CD4-positive, alpha-beta T cell treated with Interleukin-2 at 100 ng/mL for 4 hours (primary cell): ENCODE data around the gene SHOX.
"Not testable (repeated sequence)": the region's sequence is repeated elsewhere in the genome, so short reads cannot be mapped to it uniquely, and the experiment has no call there.

Experiments used
- DNase-seq: peaks from one replicate; pipeline ENCODE4 v3.0.0-alpha.2; 2020; ENCODE audit warnings: low spot score

SHOX gene

DNA sequence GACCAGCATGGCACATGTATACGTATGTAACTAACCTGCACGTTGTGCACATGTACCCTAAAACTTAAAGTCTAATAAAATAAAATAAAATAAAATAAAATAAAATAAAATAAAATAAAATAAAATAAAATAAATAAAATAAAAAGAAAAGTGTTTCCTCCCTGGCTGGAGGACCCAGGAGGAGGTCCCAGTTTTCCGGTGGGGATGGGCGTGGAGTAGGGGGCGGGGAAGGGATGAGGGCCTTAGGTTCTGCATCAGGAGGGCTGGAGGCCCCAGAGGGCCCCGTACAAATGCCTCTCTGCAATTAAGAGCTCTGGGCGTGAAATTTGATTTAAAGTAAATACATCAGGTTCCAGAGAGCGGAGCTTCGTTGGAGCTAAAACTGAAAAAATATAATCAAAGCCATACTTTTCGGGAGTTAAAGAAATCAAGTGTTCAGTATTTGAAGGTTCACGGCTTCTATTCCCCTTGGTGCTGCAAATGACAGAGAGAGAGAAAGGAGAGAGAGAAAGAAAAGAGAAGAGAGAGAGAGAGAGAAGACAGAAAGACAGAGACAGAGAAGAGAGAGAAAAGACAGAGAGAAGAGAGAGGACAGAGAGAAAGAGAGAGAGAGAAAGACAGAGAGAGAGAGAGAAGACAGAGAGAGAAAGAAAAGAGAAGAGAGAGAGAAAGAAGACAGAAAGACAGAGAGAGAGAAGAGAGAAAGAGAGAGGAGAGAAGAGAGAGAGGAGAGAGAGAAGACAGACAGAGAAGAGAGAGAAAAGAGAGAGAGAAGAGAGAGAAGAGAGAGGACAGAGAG is 8.7 kb upstream of the SHOX start:
- no peak for DNase-seq

DNA sequence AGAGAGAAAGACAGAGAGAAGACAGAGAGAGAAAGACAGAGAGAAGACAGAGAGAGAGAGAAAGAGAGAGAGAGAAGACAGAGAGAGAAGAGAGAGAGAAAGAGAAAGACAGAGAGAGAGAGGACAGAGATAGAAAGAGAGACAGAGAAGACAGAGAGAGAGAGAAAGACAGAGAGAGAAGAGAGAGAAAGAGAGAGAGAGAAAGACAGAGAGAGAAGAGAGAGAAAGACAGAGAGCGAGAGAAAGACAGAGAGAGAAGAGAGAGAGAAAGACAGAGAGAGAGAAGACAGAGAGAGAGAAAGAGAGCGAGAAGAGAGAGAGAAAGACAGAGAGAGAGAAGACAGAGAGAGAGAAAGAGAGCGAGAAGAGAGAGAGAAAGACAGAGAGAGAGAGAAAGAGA is 7.8 kb upstream of the SHOX start:
- not testable (repeated sequence) for DNase-seq

DNA sequence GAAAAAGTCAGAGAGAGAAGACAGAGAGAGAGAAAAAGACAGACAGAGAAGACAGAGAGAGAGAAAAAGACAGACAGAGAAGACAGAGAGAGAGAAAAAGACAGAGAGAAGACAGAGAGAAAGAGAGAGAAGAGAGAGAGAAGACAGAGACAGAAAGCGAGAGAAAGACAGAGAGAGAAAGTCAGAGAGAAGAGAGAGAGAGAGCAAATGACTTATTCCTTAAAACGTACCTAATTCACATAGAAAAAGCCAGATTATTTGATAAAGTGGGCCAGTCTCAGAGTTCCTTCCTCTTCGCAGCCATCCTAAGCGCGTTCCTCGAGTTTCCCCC is 7.4 kb upstream of the SHOX start:
- DNase-seq = no peak

DNA sequence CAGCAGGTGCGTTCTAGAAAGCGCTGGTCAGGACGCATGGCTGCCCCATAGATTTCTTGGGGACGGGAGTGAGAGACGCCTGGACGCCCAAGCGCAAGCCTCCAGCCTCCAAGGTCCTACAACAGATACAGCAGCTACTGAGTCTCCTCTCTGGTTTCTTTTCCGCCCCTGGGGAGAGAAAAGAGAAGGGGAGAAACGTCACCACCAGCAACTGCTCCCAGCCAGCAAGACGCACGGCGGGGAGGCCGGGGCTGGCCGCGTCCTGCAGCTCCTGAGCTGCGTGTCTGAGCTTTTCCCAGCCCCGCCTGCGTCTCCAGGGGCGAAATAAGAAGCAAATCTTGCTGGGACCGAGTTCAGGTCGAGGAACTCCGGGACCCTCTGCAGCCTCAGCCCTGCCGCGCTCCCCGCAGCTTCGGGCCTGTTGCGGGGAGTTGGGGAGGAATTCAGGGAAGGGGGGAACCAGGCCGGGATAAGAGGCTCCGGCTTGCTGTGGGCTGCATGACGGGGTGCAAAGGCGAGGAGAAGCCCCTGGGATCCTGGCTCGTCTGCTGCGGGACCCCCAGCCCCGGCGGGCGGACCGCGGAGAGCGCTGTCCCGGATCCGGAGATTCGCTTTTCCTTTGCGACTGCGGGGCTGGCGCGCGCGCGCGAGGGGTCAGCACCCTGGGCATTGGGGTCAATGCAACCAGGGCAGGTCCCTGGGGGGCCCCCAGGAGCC is 6.8 kb upstream of the SHOX start:
- no peak for DNase-seq

DNA sequence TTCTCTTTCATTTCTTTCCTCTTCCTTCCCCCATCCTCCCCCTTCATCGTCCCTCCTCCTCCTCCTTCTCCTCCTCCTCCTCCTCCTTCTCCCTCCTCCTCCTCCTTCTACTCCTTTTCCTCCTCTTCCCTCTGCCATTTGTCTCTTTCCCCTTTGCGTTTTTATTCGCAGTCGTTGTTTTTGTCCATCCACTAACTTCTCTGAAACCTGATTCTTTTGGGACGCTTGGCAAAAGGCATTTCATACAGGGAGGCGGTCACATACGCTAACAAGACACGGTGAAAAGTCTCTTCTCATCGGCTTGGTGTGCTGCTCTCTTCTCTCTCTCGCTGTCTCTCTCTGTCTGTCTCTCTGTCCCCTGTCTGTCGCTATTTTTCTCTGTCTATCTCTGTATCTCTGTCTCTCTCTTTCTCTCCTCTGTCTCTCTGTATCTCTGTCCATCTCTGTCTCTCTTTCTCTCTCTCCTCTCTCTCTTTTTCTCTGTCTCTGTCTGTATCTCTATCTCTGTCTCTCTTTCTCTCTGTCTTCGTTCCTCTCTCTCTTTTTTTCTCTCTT is 5.4 kb upstream of the SHOX start:
- DNase-seq = no peak

DNA sequence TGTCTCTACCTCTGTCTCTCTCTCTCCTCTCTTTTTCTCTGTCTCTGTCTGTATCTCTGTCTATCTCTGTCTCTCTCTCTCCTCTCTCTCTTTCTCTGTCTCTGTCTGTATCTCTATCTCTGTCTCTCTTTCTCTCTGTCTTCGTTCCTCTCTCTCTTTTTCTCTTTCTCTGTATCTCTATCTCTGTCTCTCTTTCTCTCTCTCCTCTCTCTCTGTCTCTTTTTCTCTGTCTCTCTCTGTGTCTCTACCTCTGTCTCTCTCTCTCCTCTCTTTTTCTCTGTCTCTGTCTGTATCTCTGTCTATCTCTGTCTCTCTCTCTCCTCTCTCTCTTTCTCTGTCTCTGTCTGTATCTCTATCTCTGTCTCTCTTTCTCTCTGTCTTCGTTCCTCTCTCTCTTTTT is 4.5 kb upstream of the SHOX start:
- DNase-seq = not testable (repeated sequence)

DNA sequence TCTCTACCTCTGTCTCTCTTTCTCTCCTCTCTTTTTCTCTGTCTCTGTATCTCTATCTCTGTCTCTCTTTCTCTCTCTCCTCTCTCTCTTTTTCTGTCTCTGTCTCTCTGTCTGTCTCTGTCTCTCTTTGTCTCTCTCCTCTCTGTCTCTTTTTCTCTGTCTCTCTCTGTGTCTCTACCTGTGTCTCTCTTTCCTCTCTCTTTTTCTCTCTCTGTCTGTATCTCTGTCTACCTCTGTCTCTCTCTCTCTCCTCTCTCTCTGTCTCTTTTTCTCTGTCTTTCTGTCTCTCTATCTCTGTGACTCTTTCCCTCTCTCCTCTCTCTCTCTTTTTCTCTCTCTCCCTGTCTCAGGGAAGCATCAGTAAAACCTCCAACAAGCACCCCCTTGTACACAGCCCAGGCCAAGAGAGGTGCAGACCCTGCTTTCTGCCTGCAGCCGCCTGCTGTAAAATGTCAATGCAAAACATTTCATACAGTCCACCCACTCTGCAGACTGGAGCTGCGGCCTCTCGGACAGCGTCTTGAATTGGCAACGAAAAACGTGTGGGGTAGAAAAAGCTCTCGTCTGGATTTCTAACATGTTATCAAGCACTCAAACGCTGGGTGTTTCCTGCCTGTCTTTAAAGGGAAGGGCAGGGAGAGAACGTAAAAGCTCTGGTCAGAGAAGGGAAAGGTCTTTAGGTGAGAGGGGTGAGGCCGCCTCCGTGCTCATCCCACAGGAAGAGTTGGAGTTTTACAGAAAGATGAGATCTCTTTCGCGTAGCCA is 3.7 kb upstream of the SHOX start:
- no peak for DNase-seq

DNA sequence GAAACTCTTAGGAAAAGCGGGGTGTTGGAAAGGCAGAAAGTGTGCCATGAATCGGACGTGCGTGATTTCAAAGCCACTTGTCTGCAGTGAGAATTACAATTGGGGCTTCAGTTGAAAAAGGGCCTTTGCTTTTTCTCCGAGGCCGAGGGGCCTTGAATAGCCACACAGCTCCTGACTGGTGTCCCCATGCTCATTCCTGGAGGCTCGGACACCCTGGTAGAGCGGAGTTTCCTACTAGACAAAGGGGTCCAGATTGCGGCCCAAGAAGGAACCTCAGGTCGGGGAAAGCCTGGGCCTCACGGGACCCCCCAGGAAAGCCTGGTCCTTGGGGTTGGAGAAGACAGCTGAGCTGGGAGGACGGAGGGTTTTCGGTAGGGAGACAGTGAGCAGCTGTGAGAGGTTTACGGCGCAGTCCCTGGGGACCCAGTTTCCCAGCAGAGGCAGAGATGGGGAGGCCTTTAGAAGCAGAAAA is 3.0 kb upstream of the SHOX start:
- no peak for DNase-seq

DNA sequence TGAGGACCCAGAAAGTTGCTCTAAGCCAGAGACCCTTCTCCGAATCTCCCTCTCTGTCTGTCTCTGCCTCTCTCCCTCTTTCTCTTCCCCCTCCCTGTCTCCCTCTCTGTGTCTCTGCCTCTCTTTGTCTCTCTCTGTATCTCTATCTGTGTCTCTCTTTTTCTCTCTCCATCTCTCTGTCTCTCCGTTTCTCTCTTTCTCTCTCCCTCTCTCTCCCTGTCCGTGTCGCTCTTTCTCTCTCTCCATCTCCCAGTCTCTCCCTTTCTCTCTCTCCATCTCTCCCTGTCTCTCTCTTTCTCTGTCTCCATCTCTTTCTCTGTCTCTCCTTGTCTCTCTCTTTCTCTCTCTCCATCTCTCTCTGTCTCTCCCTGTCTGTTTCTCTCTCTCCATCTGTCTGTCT is 2.6 kb upstream of the SHOX start:
- DNase-seq = no peak

DNA sequence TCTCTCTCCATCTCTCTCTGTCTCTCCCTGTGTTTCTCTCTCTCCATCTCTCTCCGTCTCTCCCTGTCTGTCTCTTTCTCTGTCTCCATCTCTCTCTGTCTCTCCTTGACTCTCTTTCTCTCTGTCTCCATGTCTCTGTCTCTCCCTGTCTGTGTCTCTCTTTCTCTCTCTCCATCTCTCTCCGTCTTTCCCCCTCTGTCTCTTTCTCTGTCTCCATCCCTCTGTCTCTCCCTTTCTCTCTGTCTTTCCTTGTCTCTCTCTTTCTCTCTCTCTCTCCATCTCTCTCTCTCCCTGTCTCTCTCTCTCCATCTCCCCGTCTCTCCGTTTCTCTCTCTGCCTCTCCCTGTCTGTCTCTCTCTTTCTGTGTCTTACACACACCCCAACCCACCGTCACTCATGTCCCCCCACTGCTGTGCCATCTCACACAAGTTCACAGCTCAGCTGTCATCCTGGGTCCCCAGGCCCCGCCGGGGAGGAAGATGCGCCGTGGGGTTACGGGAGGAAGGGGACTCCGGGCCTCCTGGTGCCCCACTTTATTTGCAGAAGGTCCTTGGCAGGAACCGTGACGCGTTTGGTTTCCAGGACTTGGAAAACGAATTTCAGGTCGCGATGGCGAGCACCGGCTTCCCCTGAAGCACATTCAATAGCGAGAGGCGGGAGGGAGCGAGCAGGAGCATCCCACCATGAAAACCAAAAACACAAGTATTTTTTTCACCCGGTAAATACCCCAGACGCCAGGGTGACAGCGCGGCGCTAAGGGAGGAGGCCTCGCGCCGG is 1.2 kb upstream of the SHOX start:
- no peak for DNase-seq

DNA sequence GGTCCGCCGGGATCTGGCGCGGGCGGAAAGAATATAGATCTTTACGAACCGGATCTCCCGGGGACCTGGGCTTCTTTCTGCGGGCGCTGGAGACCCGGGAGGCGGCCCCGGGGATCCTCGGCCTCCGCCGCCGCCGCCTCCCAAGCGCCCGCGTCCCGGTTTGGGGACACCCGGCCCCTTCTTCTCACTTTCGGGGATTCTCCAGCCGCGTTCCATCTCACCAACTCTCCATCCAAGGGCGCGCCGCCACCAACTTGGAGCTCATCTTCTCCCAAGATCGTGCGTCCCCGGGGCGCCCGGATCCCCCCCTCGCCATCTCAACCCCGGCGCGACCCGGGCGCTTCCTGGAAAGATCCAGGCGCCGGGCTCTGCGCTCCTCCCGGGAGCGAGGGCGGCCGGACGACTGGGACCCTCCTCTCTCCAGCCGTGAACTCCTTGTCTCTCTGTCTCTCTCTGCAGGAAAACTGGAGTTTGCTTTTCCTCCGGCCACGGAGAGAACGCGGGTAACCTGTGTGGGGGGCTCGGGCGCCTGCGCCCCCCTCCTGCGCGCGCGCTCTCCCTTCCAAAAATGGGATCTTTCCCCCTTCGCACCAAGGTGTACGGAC is 482 bp upstream of the SHOX start:
- DNase-seq = no peak

DNA sequence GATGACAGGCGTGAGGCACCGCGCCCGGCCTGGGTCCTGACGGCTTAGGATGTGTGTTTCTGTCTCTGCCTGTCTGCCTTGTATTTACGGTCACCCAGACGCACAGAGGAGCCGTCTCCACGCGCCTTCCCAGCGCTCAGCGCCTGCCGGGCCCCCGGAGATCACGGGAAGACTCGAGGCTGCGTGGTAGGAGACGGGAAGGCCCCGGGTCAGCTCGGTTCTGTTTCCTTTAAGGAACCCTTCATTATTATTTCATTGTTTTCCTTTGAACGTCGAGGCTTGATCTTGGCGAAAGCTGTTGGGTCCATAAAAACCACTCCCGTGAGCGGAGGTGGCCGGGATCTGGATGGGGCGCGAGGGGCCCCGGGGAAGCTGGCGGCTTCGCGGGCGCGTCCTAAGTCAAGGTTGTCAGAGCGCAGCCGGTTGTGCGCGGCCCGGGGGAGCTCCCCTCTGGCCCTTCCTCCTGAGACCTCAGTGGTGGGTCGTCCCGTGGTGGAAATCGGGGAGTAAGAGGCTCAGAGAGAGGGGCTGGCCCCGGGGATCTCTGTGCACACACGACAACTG is 1.3 kb downstream of the SHOX start:
- DNase-seq = no peak

DNA sequence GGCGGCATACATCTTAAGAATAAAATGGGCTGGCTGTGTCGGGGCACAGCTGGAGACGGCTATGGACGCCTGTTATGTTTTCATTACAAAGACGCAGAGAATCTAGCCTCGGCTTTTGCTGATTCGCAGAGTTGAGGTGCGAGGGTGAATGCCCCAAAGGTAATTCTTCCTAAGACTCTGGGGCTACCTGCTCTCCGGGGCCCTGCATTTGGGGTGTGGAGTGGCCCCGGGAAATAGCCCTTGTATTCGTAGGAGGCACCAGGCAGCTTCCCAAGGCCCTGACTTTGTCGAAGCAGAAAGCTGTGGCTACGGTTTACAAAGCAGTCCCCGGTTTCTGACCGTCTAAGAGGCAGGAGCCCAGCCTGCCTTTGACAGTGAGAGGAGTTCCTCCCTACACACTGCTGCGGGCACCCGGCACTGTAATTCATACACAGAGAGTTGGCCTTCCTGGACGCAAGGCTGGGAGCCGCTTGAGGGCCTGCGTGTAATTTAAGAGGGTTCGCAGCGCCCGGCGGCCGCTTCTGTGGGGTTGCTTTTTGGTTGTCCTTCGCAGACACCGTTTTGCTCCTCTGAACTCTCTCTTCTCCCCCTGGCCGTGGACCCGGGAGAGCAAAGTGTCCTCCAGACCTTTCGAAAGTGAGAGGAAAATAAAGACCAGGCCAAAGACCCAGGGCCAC is 1.9 kb downstream of the SHOX start:
- no peak for DNase-seq

DNA sequence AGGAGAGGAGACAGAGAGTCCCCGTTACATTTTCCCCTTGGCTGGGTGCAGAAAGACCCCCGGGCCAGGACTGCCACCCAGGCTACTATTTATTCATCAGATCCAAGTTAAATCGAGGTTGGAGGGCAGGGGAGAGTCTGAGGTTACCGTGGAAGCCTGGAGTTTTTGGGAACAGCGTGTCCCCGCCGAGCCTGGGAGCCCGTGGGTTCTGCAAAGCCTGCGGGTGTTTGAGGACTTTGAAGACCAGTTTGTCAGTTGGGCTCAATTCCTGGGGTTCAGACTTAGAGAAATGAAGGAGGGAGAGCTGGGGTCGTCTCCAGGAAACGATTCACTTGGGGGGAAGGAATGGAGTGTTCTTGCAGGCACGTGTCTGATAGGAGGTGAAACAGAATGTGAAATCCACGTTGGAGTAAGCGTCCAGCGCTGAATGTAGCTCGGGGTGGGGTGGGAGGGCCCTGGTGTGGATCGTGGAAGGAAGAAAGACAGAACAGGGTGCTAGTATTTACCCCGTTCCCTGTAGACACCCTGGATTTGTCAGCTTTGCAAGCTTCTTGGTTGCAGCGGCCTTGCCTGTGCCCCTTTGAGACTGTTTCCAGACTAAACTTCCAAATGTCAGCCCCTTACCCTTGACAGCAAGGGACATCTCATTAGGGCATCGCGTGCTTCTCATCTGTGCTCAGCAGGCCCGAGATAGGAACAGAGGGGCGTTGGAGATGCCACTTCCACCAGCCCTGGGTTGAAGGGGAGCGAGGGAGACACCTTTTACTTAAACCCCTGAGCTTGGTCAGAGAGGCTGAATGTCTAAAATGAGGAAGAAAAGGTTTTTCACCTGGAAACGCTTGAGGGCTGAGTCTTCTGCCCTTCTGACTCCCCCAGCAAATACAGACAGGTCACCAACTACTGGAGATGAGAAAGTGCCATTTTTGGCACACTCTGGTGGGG is 2.7 kb downstream of the SHOX start:
- no peak for DNase-seq

DNA sequence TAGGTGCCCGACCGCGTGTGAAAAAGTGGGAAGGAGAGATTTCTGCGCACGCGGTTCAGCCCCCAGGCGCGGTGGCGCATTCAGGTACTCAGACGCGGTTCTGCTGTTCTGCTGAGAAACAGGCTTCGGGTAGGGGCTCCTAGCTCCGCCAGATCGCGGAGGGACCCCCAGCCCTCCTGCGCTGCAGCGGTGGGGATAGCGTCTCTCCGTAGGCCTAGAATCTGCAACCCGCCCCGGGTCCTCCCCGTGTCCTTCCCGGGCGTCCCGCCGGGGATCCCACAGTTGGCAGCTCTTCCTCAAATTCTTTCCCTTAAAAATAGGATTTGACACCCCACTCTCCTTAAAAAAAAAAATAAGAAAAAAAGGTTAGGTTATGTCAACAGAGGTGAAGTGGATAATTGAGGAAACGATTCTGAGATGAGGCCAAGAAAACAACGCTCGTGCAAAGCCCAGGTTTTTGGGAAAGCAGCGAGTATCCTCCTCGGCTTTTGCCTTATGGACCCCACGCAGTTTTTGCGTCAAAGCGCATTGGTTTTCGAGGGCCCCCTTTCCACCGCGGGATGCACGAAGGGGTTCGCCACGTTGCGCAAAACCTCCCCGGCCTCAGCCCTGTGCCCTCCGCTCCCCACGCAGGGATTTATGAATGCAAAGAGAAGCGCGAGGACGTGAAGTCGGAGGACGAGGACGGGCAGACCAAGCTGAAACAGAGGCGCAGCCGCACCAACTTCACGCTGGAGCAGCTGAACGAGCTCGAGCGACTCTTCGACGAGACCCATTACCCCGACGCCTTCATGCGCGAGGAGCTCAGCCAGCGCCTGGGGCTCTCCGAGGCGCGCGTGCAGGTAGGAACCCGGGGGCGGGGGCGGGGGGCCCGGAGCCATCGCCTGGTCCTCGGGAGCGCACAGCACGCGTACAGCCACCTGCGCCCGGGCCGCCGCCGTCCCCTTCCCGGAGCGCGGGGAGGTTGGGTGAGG is 3.7 kb downstream of the SHOX start:
- no peak for DNase-seq

DNA sequence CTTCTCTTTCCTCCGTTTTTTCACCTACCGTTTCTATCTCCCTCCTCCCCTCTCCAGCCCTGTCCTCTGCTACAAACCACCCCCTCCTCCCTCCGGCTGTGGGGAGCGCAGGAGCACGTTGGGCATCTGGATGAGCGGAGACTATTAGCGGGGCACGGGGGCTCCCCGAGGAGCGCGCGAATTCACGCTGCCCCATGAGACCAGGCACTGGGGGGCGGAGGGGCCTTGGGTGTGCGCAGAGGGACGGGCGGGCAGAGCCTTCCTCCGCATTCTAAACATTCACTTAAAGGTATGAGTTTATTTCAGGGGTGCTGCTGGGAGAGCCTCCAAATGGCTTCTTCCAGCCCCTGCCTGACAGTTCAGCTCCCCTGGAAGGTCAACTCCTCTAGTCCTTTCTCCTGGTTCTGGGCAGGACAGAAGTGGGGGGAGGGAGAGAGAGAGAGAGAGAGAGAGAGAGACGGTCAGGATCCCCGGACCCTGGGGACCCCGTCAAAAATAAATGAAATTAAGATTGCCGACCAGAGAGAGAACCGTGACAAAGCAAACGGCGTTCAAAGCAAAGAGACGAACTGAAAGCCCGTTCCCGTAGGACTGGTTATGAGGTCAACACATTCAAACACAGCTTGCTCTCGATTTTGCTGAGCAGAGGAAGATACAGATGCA is 5.0 kb downstream of the SHOX start:
- no peak for DNase-seq

DNA sequence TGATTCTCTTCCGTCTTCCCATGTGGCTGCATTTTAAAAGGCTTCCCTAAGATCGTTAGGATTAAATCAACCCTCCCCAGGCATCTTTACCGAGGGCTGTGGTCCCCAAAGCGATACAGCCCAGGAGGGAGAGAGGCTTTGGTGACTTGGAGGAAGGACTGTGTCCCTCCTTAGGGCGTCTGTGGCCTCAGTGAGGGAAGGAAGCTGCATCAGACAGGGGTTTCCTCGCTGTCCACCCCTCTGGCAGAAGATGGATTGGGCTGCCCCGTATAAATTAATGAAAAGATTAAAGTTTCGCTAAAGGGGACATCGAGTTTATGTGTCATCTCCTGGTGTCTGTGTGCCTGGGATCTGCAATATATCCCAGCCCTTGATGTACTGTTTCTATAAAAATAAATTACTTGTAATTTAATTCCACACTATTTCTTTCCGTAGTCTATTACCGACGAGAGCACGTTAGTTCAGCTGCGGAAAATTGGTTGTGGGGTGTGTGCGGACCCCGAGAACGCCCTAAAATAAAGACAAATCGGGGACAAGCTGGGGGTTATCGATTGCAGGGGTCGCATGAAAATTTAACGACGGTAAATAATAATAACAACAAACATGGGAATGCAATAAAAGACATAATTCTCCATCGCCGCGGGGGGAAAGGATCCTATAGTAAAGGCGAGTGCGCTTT is 6.5 kb downstream of the SHOX start:
- no peak for DNase-seq
